Keratinocyte (primary cell): ENCODE results near the gene TNNT3. TPM values are rescaled to one million over a fixed set of nuclear protein-coding genes. Genes with fewer than 3 reads are reported as not detected.

Source experiments
- DNase-seq: peaks from one replicate; pipeline ENCODE4 v3.0.0-alpha.2; 2011; ENCODE audit warnings: low read depth, missing footprints, low spot score
- FAIRE-seq: peaks from 2 replicates; lab custom pipeline; 2011; peaks lifted over from hg19 to GRCh38; lab: Jason Lieb, UNC
- H2AFZ ChIP-seq: 2 replicates; pipeline ENCODE4 v1.6.0; 2012; ENCODE audit warnings: low read length, control low read depth, inconsistent platforms; ENCODE audit not compliant: control insufficient read depth
- H3K27ac ChIP-seq: 2 replicates; pipeline ENCODE4 v1.5.1; 2011; ENCODE audit warnings: low read length; ENCODE audit not compliant: control insufficient read depth, insufficient read depth
- H3K27me3 ChIP-seq: 3 replicates; pipeline ENCODE4 v1.6.0; 2011; ENCODE audit warnings: low read length; ENCODE audit not compliant: control insufficient read depth, insufficient read depth; ENCODE audit errors: extremely low read depth
- H3K36me3 ChIP-seq, 2 experiments: 2 replicates in 1 of 2; 3 replicates in 1 of 2; pipeline ENCODE4 v1.5.1; 2011; ENCODE audit warnings: low read length in 2 of 2, mild to moderate bottlenecking in 1 of 2; ENCODE audit not compliant: control insufficient read depth in 2 of 2, insufficient read depth in 2 of 2; ENCODE audit errors: extremely low read depth in 1 of 2
- H3K4me1 ChIP-seq: 3 replicates; pipeline ENCODE4 v1.5.1; 2011; ENCODE audit warnings: low read length; ENCODE audit not compliant: control insufficient read depth, insufficient read depth; ENCODE audit errors: extremely low read depth
- H3K4me2 ChIP-seq: 3 replicates; pipeline ENCODE4 v1.6.0; 2011; ENCODE audit warnings: low read depth, low read length; ENCODE audit not compliant: control insufficient read depth, insufficient read depth; ENCODE audit errors: extremely low read depth
- H3K4me3 ChIP-seq, 3 experiments: fragments of 200-600 bp in 1 of 3; sonication (generic) in 1 of 3; 2 replicates in 2 of 3; 3 replicates in 1 of 3; pipeline ENCODE4 v1.5.1; 2011 to 2016; ENCODE audit warnings: low read length in 3 of 3, mild to moderate bottlenecking in 3 of 3, control low read depth in 2 of 3, inconsistent platforms in 1 of 3, low read depth in 1 of 3, mixed read lengths in 1 of 3, mixed run types in 1 of 3, moderate library complexity in 1 of 3; ENCODE audit not compliant: control insufficient read depth in 2 of 3, insufficient read depth in 2 of 3; ENCODE audit errors: extremely low read depth in 1 of 3
- H3K79me2 ChIP-seq: 2 replicates; pipeline ENCODE4 v1.6.0; 2012; ENCODE audit warnings: low read length; ENCODE audit not compliant: control insufficient read depth, insufficient read depth
- H3K9ac ChIP-seq: 3 replicates; pipeline ENCODE4 v1.6.0; 2011; ENCODE audit warnings: low read length; ENCODE audit not compliant: control insufficient read depth, insufficient read depth; ENCODE audit errors: extremely low read depth
- H3K9me1 ChIP-seq: 3 replicates; pipeline ENCODE4 v1.6.0; 2011; ENCODE audit warnings: low read length; ENCODE audit not compliant: control insufficient read depth, insufficient read depth; ENCODE audit errors: extremely low read depth
- H3K9me3 ChIP-seq: 2 replicates; pipeline ENCODE4 v1.5.1; 2012; ENCODE audit warnings: low read depth, low read length; ENCODE audit not compliant: control insufficient read depth
- H4K20me1 ChIP-seq: 3 replicates; pipeline ENCODE4 v1.6.0; 2011; ENCODE audit warnings: low read length; ENCODE audit not compliant: control insufficient read depth, insufficient read depth; ENCODE audit errors: extremely low read depth
- CTCF ChIP-seq, 3 experiments: IDR thresholded peaks in 1 of 3; conservative IDR thresholded peaks in 1 of 3; optimal IDR thresholded peaks in 1 of 3; 2 replicates in 2 of 3; 3 replicates in 1 of 3; pipeline versions ENCODE3 to v1.5.1; 2011; ENCODE audit warnings: low read length in 3 of 3, mild to moderate bottlenecking in 3 of 3, moderate library complexity in 2 of 3, control low read depth in 1 of 3, inconsistent platforms in 1 of 3; ENCODE audit not compliant: insufficient read depth in 2 of 3; ENCODE audit errors: extremely low read depth in 1 of 3
- EZH2 ChIP-seq: IDR thresholded peaks from one replicate; pipeline ENCODE4 v1.6.1; 2012; ENCODE audit warnings: inconsistent platforms, mild to moderate bottlenecking, low read length, moderate library complexity
- dilution Hi-C: fragments of 300-500 bp; cut with MboI; formaldehyde crosslinking; loops from one replicate; pipeline ENCODE4 v1.7.0; 2020; ENCODE audit warnings: low sequenced_read_pairs; ENCODE audit not compliant: extremely low pct_ligation_motif_present
- polyA plus RNA-seq, 5 experiments: library from polyadenylated mRNA; depleted of rRNA in 3 of 5; stranded (reverse) in 3 of 5; stranded (forward) in 1 of 5; unstranded in 1 of 5; fragments of >200 nt; gene quantifications; 1 replicate in 1 of 5; 2 replicates in 3 of 5; 3 replicates in 1 of 5; pipeline versions ENCODE4 v1.2.1 to v1.2.3, GENCODE V29; 2011 to 2012; ENCODE audit warnings: missing spikeins in 2 of 5, low read depth in 1 of 5, low replicate concordance in 1 of 5

TNNT3 gene
- polyA plus RNA-seq, 1 donor (not counting 4 experiments of a cell fraction or from before 2014, with no cell fraction given), result 0.09 TPM

DNA sequence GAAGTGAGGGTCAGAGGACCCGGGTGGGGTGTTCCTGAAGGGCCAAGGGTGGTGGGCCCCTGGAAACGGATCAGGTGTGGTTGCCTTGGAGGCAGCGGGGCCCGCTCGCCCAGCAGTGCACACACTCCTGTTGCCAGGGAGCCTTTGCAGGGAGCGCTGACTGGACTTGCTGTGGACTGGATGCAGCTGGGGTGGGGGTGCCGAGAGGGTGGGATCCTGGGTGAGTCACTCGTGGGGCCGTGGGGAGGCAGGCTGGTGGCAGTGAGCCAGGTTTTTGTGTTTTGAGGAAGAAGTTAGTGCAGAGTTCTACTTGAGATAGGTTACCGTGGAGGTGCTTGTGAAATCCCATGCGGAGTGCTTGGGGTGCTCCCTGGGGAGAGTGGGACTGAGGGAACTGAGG is 28.9 kb downstream of the TNNT3 start:
- TF ChIP-seq CTCF (optimal IDR thresholded peaks at IDR 0.05 in 1 of 3, IDR thresholded peaks at IDR 0.05 in 1 of 3, conservative IDR thresholded peaks at IDR 0.05 in 1 of 3; ENCODE audit: extremely low read depth in 1 of 3, insufficient read depth in 2 of 3, low read length in 3 of 3) (no peak), EZH2 (no peak)
- Histone ChIP-seq H2AFZ (no peak overlapping the region), H3K4me3 (no peak overlapping the region), H3K9me3 (no peaks in the 10 kb centered on the region), H3K4me1 (peaks cover 8% of the 10 kb centered on the region), H3K9ac (no peak overlapping the region), H3K27ac (no peak overlapping the region), H3K4me2 (no peak overlapping the region), H3K79me2 (no peaks in the 10 kb centered on the region), H3K27me3 (no peaks in the 10 kb centered on the region), H4K20me1 (no peaks in the 10 kb centered on the region), H3K36me3 (no peaks in the 10 kb centered on the region), H3K9me1 (no peaks in the 10 kb centered on the region)
- peak; percentile 26 for FAIRE-seq
- no peak for DNase-seq
- dilution Hi-C loops, result no loop called here

GRCh38 chr11:1949302-1949701 is 29.8 kb downstream of the TNNT3 start:
- Histone ChIP-seq H3K4me2 (no peak overlapping the region), H3K27ac (no peak overlapping the region)
- FAIRE-seq, result no peak

More at GRCh38 chr11:1949302-1949701, 29.8 kb downstream of the TNNT3 start:
- Histone ChIP-seq H3K79me2 (no peaks in the 10 kb centered on the region), H3K9ac (no peak overlapping the region), H3K4me3 (no peak overlapping the region), H3K36me3 (no peaks in the 10 kb centered on the region), H3K4me1 (no peaks in the 10 kb centered on the region), H3K27me3 (no peaks in the 10 kb centered on the region), H3K9me3 (no peaks in the 10 kb centered on the region), H3K9me1 (no peaks in the 10 kb centered on the region), H4K20me1 (no peaks in the 10 kb centered on the region), H2AFZ (no peak overlapping the region)
- TF ChIP-seq CTCF (optimal IDR thresholded peaks at IDR 0.05 in 1 of 3, IDR thresholded peaks at IDR 0.05 in 1 of 3, conservative IDR thresholded peaks at IDR 0.05 in 1 of 3; ENCODE audit: extremely low read depth in 1 of 3, insufficient read depth in 2 of 3, low read length in 3 of 3), result no peak
- no peak for TF ChIP-seq EZH2
- DNase-seq, result no peak
- dilution Hi-C loops, result no loop called here
